ENCODE results near the gene TSPAN18.

The TSPAN18 gene

DNA sequence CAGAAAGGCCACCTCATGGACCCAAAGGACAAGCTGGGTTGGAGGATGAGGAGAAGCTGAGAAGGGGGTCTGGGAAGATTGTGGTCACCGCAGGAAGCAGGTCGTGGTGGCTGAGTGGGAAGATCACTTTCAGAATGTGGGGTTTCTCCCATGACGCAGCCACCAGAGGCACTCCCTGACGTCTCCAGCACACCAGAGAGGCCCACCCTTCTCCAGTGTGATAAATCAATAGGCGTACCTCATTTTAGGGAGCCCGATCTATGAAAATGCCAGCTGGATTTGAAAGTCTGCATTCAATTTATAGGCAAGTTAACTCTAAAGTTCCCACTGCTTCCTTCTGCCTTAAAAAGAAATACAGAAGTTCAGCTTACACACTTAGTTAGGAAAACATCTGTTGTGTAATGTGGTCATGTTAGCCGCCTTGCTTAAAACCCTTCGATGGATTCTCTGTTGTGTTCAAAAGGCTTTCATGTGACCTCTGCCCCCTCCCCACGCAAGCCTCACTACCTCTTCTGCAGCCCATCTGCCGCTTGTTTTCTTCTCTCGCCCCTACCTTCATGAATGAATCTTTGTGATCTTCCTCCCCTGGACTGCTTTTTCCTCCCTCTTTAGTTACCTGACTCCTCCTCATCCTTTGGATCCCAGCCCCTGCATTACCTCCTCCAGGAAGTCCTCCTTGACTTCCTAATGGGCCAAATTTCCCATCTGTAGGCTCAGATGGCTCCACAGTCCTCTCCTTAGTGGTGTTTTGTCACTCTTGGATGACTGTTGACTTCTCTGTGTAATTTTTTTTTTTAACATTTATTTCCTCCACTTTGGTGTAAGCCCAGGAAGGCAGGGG lies 10.7 kb downstream of the TSPAN18 start:
- no peak for FAIRE-seq
- DNase-seq (ENCODE audit: low spot score), result no peak

DNA sequence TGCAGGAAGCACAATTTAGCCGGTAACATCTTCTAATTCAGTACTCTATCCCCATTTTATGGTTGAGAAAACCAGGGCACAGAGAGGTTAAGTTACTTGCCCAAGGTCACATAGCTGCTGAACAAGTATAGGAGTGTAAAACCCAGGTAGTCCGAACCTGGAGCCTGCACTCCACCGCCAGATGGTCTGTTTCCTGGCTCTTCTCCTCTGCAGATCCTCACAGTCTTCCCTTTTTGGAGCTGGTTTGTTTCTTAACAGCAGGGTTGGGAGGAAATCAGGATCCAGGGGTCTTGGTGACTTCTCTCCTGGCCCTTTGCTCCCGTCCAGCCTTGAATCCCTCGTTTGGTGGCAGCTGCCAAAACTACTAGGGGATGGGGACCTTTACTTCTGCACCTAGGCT lies 12.0 kb downstream of the TSPAN18 start:
- no peak for FAIRE-seq
- no peak for DNase-seq (ENCODE audit: low spot score)

- no peak for FAIRE-seq
- no peak for DNase-seq (ENCODE audit: low spot score)
These were observed 14.2 kb downstream of the TSPAN18 start for GRCh38 chr11:44740967-44741366.

DNA sequence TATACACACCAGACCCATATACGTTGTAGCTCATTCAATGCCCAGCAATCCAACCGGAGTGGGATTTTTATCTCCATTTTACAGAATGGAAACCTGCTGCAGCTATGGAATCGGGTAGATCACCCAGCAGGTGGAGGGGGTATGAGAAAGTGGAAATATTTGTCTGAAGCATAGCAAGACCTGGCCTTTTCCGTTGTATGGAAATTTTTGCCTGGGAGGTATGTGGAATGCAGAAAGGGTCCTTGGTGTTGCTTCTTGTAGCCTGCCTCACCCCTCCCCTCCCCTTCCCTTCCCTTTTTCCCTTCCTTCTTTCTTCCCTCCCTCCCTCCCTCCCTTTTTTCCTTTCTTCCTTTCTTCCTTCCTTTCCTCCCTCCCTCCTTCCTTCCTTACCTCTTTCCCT lies 15.2 kb downstream of the TSPAN18 start:
- FAIRE-seq, result no peak
- DNase-seq (ENCODE audit: low spot score), result no peak

DNA sequence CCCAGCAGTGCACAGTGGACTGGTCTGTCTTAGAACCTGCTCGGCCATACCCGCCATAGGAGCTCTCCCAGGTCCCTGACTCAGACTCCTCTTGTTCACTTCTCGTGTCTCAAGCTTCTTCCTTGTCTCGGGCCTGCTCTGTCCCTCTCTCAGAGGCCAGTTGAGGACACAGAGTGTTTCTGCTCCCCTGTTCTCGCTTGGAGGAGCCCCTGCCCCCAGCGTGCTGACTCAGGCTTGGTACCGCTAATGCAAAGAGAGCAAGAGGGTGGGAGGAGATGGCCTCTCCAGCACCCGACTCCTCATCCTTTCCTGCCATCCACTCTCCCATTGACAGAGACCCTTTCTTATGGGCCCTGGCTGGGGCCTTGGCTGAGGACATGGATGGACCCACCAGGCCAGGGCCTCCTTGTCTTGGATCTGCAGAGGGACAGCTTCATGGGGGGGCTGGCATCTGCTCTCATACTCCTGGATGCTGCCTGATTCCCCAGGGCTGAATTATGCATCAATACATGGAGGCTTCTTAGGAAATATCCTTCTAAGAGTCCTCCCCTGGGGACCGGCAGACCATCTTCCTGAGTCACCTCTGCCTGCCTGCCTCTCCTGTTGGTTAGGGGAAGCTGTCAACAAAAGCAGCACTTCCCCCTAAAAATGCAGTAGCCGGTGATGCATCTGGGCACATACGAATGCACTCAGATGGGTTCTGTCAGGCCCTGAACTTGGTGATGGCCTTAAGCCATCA lies 15.9 kb downstream of the TSPAN18 start:
- FAIRE-seq, result no peak
- DNase-seq (ENCODE audit: low spot score), result no peak

- no peak for DNase-seq (ENCODE audit: low spot score)
- no peak for FAIRE-seq
These were observed 16.6 kb downstream of the TSPAN18 start for GRCh38 chr11:44743326-44743725.

- FAIRE-seq, result no peak
These were observed 17.3 kb downstream of the TSPAN18 start for GRCh38 chr11:44743959-44744557.

GRCh38 chr11:44746894-44747293 lies 20.1 kb downstream of the TSPAN18 start:
- FAIRE-seq (no peak), DNase-seq (ENCODE audit: low spot score) (no peak)

More at GRCh38 chr11:44743959-44744557, 17.3 kb downstream of the TSPAN18 start:
- no peak for DNase-seq (ENCODE audit: low spot score)

DNA sequence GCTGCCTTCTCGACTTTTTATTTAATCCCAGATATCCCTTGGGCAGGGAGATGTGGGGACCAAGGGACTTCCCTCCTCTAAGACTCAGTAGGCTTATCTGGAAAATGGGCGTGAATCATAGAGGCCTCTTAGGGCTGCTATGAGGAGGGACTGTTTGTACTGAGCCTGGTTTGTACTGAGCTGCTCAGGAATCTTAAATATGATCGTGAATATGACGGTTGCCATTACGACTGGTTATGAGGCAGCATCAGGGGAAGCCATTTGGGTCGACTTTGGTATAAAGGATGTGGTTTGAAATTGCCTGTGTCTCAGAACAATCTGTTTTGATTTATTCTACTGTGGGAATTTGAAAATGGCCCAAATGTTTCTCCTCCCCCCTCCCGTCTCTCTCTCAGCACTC lies 20.6 kb downstream of the TSPAN18 start:
- DNase-seq (ENCODE audit: low spot score) (no peak), FAIRE-seq (no peak)

- FAIRE-seq (no peak), DNase-seq (ENCODE audit: low spot score) (no peak)
These were observed 21.1 kb downstream of the TSPAN18 start for GRCh38 chr11:44747836-44748235.

DNA sequence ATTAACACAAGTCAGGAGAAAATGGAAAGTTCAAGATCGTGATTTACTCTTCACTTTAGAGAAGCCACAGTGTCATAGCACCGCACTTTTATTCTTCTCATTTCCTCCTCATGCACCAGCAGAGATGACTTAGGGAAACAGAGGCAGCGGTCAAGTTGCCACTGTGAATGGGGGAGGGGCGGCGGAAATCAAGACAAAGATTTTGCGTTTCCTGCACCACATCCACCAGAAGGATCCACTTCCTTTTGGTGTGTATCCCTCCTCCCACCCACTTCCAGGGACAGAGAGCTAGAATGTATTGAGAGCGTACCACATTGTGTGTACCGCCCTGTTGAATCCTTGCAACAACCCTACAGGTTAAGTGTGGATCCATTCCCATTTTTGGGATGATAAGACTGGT lies 21.8 kb downstream of the TSPAN18 start:
- no peak for FAIRE-seq
- no peak for DNase-seq (ENCODE audit: low spot score)

DNA sequence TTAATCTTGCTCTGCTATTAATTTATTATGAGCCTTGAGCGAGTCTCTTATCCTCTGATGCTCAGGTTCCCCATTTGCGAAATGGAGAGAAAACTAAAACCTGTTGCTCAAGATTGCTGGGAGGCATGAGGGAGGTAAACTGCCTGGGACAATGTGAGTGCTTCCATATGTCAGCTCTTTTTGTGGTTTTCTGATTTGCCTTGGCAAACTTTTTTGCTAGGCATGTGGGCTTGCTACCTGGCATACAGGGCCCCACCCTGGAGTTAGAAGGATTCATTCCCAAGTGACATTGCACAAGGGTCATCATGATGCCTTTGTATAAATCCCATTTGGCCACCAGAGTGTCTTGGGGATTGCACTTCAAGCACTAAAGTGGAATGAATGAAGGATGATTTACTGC lies 22.4 kb downstream of the TSPAN18 start:
- no peak for FAIRE-seq
- DNase-seq (ENCODE audit: low spot score), result no peak

DNA sequence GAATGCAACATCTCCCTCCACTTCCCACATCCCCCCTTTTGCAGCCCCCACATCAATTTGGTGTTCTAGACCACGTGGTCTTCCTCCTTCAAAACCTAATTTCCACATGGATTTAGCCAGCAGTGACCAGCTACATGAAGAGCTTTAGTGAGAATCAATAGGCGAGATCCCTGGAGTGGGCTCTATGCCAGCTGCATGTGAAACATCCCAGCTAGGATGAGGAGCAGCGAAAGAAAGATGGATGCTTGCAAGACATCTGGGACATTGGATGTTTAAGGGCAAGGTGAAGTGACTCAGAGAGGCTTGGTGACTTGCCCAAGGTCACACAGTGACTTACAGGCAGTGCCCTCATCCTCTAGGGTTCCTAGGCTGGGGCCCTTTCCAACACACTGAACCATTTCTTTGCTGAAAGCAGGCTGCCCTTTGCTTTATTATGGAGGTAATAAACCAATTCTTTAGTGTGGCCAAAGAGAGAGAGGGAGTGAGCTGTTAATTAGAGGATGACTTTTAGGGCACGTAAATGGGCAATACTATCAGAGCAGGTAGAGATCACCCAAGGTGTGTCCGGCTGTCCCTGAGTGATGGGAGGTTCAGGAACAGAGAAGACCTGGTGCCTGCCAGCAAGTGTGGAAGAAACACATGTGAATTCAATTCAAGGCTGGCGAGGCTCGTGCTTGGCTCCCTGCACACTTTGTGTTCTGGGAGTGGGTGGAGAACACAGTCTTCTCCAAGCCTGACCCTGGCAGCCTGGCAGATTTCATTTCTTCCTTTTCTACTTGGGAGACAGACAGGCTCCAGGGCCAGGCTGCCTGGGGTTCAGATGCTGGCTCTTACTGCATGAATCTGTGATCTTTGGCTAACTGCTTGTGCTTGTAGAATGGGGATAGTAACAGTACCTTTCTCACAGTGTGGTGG lies 24.0 kb downstream of the TSPAN18 start:
- FAIRE-seq (no peak), DNase-seq (ENCODE audit: low spot score) (no peak)

GRCh38 chr11:44752300-44752699 lies 25.5 kb downstream of the TSPAN18 start:
- DNase-seq (ENCODE audit: low spot score) (no peak), FAIRE-seq (no peak)

GRCh38 chr11:44752713-44753112 lies 26.0 kb downstream of the TSPAN18 start:
- DNase-seq (ENCODE audit: low spot score), result no peak

DNA sequence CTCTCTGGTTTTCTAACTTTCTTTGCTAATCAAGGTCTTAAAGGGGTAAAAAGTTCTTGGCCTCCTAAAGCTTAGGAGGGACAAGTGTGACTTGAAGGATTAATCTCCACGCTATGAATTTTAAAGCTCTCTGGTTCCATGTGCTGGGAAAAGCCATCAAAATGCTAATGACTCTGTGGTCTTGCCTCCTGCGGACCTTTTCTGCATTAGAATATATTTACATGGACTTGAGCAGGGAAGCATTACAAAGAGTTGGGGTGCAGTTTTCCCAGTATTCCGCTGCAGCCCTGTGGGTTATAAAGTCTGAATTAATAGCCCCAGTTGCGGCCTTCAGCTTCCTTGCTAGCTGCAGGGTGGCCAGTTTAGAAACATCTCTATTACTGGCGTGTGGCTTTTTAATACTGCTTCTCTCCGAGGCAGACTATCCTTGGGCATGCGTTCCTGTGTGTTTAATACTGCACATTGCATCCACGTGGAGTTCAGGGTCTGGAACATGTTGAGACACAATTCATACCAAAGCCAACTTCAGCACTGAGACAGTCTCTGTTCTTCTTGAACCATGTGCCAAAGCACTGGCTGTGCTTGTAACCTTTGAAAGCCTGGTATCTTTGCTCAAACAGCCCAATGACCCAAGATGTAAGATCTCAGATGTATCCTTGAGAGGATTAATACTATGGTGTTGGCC lies 27.3 kb downstream of the TSPAN18 start:
- DNase-seq (ENCODE audit: low spot score), result no peak
- no peak for FAIRE-seq

More at GRCh38 chr11:44752713-44753112, 26.0 kb downstream of the TSPAN18 start:
- no peak for FAIRE-seq

DNA sequence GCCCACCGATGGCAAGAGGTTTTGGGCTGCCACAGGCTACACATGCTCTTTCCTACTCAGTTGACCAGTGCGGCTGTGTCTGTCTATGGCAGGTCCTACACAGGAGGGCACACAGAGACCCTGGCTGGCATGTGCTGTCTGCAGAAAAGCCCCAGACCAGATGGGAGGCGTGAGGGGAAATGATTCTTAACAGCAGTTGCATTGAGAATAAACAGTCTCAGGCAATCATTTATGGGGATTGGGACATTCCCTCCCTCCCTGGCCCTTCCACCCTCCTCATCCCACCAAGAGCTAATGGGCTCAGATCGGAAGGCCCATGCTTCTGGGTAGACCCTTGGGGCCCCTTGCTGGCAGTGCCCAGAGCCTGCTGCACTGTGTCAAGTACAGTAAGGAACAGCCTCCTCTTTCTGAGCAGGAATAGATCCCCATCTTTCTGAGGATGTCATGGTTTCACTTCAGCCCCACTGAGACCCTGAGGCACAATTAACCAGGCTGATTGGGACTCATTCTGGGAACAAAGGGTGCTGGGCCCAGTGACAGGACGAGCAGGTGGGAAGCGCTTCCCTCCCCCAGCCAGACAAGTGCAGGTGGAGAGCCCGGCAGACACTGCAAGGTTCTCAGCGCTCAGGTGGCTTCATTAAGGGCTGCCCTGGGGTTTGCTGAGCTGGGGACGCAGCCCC lies 28.3 kb downstream of the TSPAN18 start:
- FAIRE-seq, result no peak
- DNase-seq (ENCODE audit: low spot score), result no peak

DNA sequence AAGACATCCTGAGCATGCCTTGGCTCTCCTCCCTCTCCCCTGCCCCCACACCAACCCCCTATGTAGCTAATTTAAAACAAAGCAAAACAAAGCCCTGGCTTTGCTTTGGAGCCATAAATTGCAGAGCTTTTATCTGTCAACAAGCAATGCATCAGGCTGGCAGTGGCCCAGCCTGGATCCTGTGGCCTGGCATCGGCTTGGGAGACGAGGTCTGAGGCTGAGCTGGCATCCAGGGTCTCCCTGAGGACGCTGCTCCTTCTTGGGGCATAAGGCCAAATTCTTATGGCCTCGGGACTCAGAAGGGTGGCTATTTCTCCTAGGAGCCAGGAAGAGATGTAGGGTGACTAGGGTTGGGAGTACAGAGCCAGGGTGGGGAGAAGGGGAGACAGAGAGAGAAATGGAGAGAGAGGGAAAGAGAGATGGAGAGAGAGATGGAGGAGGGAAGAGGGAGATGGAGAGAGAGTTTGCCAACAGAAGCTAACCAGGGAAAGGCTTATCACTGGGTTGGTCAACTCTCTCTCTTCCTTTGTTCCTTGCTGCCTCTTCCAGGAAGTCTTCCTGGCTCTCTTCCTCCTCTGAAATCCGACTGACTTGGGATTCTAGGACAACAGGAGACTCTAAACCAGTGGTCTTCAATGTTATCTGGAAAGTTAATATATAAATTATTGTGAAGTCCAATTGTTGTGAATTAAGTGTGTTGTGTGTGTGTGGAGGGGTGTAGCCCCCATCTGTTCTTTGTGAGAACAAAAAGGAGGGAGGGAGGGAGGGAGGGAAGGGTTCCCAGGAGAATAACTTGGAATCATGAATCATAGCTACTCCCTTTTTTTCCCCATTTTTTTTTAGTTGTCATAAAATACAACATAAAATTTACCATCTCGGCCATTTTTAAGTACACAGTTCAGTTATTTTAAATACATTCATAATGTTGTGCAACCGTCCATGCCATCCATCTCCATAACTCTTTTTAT lies 29.1 kb downstream of the TSPAN18 start:
- FAIRE-seq (no peak), DNase-seq (ENCODE audit: low spot score) (no peak)

DNA sequence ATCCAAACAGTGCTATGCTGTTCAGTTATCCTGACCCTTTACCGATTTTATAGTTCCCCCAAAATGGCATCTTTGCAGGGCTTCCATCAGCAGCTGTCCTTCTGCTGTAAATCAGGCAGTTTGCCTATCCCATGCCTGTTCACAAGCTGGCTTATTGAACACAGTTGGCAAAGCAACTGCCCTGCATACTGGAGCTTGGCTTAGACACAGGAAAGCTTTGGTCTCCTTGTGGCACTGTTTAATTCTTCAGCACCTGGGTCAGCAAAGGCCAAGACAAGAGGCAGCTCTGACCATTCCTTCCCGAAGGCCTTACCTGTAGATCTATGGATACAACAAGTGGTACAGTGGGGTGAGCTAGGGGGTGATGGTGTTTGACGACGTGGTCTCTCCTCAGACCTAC lies 32.2 kb downstream of the TSPAN18 start:
- FAIRE-seq (no peak), DNase-seq (ENCODE audit: low spot score) (no peak)

All from urothelium cell line (cell line).